HepG2 (cell line): Measurements from ENCODE around the gene CDYL2. TPM values are rescaled to one million over a fixed set of nuclear protein-coding genes. Genes with fewer than 3 reads are reported as not detected.

Experiments used
- ATAC-seq: fragments of 200-7000 bp; cut with Tn5 transposase; 3 replicates; pipeline ENCODE4 v1.9.1; 2020; ENCODE audit warnings: mild to moderate bottlenecking, moderate library complexity
- BruUV-seq: library from RNA; stranded (reverse); fragments of 400-500 nt; replicated peaks from 2 replicates; lab custom pipeline; 2021; lab: Mats Ljungman, UMichigan
- CTCF ChIA-PET: fragments of 300-600 bp; formaldehyde crosslinking; extraction: SDS; loops from one replicate; lab custom pipeline; 2021; ENCODE audit warnings: low total read pairs, inconsistent platforms, low intra/inter-chr PET ratio; lab: Yijun Ruan, JAX
- POLR2A ChIA-PET: fragments of 350-600 bp; sonication (Branson Sonifier 250); formaldehyde crosslinking; loops from one replicate; lab custom pipeline; 2020; ENCODE audit warnings: antibody characterized with exemption, inconsistent platforms; lab: Yijun Ruan, JAX
- DNase-seq: peaks from one replicate; pipeline ENCODE4 v3.0.0-alpha.2; 2015; ENCODE audit warnings: low spot score
- FAIRE-seq: peaks from 3 replicates; lab custom pipeline; 2011; peaks lifted over from hg19 to GRCh38; lab: Jason Lieb, UNC
- H2AFZ ChIP-seq: one replicate; pipeline ENCODE4 v1.6.1; 2011; ENCODE audit warnings: low read length, inconsistent platforms
- H3K27ac ChIP-seq: fragments of 300-600 bp; 3 replicates; pipeline ENCODE4 v1.8.0; 2011; ENCODE audit warnings: mixed run types, mild to moderate bottlenecking, mixed read lengths, low read length, inconsistent platforms; ENCODE audit not compliant: insufficient read depth; ENCODE audit errors: extremely low read length
- H3K27me3 ChIP-seq, 2 experiments: fragments of 200-600 bp in 1 of 2; 2 replicates in 1 of 2; 3 replicates in 1 of 2; pipeline versions ENCODE4 v1.6.0 to v1.8.0; 2011; ENCODE audit warnings: low read length in 2 of 2, mild to moderate bottlenecking in 2 of 2, moderate library complexity in 2 of 2, inconsistent platforms in 1 of 2; ENCODE audit not compliant: insufficient read depth in 2 of 2, control insufficient read depth in 1 of 2
- H3K36me3 ChIP-seq, 2 experiments: fragments of 200-600 bp in 1 of 2; replicated peaks in 1 of 2; 2 replicates in 1 of 2; 3 replicates in 1 of 2; pipeline versions ENCODE4 v1.5.1 to v1.8.0; 2011; ENCODE audit warnings: low read length in 2 of 2, inconsistent platforms in 1 of 2; ENCODE audit not compliant: insufficient read depth in 2 of 2, control insufficient read depth in 1 of 2
- H3K4me1 ChIP-seq: 2 replicates; pipeline ENCODE4 v1.5.1; 2012; ENCODE audit warnings: low read length, inconsistent platforms; ENCODE audit not compliant: insufficient read depth
- H3K4me2 ChIP-seq: 2 replicates; pipeline ENCODE4 v1.6.0; 2011; ENCODE audit warnings: low read depth, low read length, inconsistent platforms
- H3K4me3 ChIP-seq, 3 experiments: fragments of 200-600 bp in 1 of 3; sonication (generic), shearing (Covaris generic) in 1 of 3; replicated peaks in 1 of 3; 2 replicates each; pipeline ENCODE4 v1.5.1; 2011 to 2016; ENCODE audit warnings: low read length in 3 of 3, inconsistent platforms in 2 of 3, low read depth in 2 of 3, mild to moderate bottlenecking in 2 of 3, control low read depth in 1 of 3, mixed read lengths in 1 of 3; ENCODE audit not compliant: insufficient read depth in 1 of 3
- H3K79me2 ChIP-seq: one replicate; pipeline ENCODE4 v1.6.1; 2011; ENCODE audit warnings: low read length, inconsistent platforms; ENCODE audit not compliant: insufficient read depth
- H3K9ac ChIP-seq: 2 replicates; pipeline ENCODE4 v1.6.0; 2011; ENCODE audit warnings: mild to moderate bottlenecking, low read depth, low read length, inconsistent platforms; ENCODE audit not compliant: insufficient read depth
- H3K9me3 ChIP-seq: 2 replicates; pipeline ENCODE4 v1.5.1; 2012; ENCODE audit warnings: mild to moderate bottlenecking, low read length
- H4K20me1 ChIP-seq: 2 replicates; pipeline ENCODE4 v1.6.0; 2011; ENCODE audit warnings: inconsistent platforms, mild to moderate bottlenecking, low read length, moderate library complexity; ENCODE audit not compliant: insufficient read depth
- ATM ChIP-seq: fragments of 450-650 bp; IDR thresholded peaks from 2 replicates; pipeline ENCODE4 v1.7.1; 2017; ENCODE audit warnings: mild to moderate bottlenecking, borderline replicate concordance
- HOXA7 ChIP-seq: sonication (generic); formaldehyde crosslinking; IDR thresholded peaks from 2 replicates; pipeline ENCODE4 v1.8.1; 2022; ENCODE audit warnings: mild to moderate bottlenecking, missing genetic modification reagents, moderate library complexity
- HOXA9 ChIP-seq: sonication (generic); formaldehyde crosslinking; IDR thresholded peaks from 2 replicates; pipeline ENCODE4 v1.8.1; 2022; ENCODE audit warnings: missing genetic modification reagents, mild to moderate bottlenecking, moderate library complexity, borderline replicate concordance
- ISL2 ChIP-seq: sonication (generic); formaldehyde crosslinking; IDR thresholded peaks from 2 replicates; pipeline ENCODE4 v1.5.0; 2020; ENCODE audit warnings: missing genetic modification reagents
- ISX ChIP-seq: sonication (generic); formaldehyde crosslinking; conservative IDR thresholded peaks from 2 replicates; pipeline ENCODE4 v1.5.0; 2020; ENCODE audit warnings: missing genetic modification reagents
- JARID2 ChIP-seq: sonication (generic); formaldehyde crosslinking; IDR thresholded peaks from 2 replicates; pipeline ENCODE4 v1.8.1; 2023; ENCODE audit warnings: missing genetic modification reagents, inconsistent platforms; ENCODE audit not compliant: insufficient replicate concordance
- MIXL1 ChIP-seq: IDR thresholded peaks from 2 replicates; pipeline ENCODE4 v1.6.1; 2016
- MYPOP ChIP-seq: sonication (generic); formaldehyde crosslinking; IDR thresholded peaks from 2 replicates; pipeline ENCODE4 v1.8.1; 2023; ENCODE audit warnings: mild to moderate bottlenecking, moderate library complexity, missing genetic modification reagents
- RFXAP ChIP-seq: sonication (generic); formaldehyde crosslinking; IDR thresholded peaks from 2 replicates; pipeline ENCODE4 v1.4.0; 2020; ENCODE audit warnings: missing genetic modification reagents, borderline replicate concordance
- ZBTB10 ChIP-seq: sonication (generic); formaldehyde crosslinking; IDR thresholded peaks from 2 replicates; pipeline ENCODE4 v1.4.0; 2020; ENCODE audit warnings: missing genetic modification reagents, borderline replicate concordance
- ZBTB25 ChIP-seq: IDR thresholded peaks from 2 replicates; pipeline ENCODE4 v1.6.1; 2018; ENCODE audit warnings: missing genetic modification reagents
- ZNF180 ChIP-seq: sonication (generic); formaldehyde crosslinking; IDR thresholded peaks from 2 replicates; pipeline ENCODE4 v1.4.0; 2020; ENCODE audit warnings: low read depth, missing genetic modification reagents, borderline replicate concordance
- ZNF841 ChIP-seq: sonication (generic); formaldehyde crosslinking; IDR thresholded peaks from 2 replicates; pipeline ENCODE4 v1.8.1; 2023; ENCODE audit warnings: missing genetic modification reagents, borderline replicate concordance
- WGBS: methylation state at CpG from one replicate; pipeline ENCODE4 v1.1.6; 2017; ENCODE audit warnings: low lambda C conversion rate; 5-methylcytosine and 5-hydroxymethylcytosine counted together
- in situ Hi-C: cut with HindIII; loops from 2 replicates; pipeline ENCODE4 v1.10.0; 2017; ENCODE audit warnings: low pct_unique_long_range_greater_than_20kb; ENCODE audit not compliant: extremely low pct_ligation_motif_present
- intact Hi-C: fragments of 100-400 bp; cut with micrococcal nuclease; formaldehyde crosslinking; loops from one replicate; pipeline ENCODE4 v1.10.0; 2022; ENCODE audit not compliant: unreplicated experiment
- polyA plus RNA-seq, 8 experiments: library from polyadenylated mRNA; depleted of rRNA in 3 of 8; stranded (reverse) in 7 of 8; unstranded in 1 of 8; fragments of >200 nt; fragmentation: Illumina TruSeq in 4 of 8; extraction: Trizol in 4 of 8; gene quantifications; 2 replicates each; pipeline versions ENCODE4 v1.2.1 to v1.2.3, GENCODE V29; 2011 to 2016; ENCODE audit warnings: low read depth in 4 of 8, missing spikeins in 1 of 8, mixed read lengths in 1 of 8; ENCODE audit not compliant: insufficient read depth in 1 of 8
- total RNA-seq, 5 experiments: library from RNA; depleted of rRNA; stranded (reverse); fragments of >200 nt; fragmentation: Illumina TruSeq; extraction: Trizol; gene quantifications; 2 replicates each; pipeline ENCODE4 v1.2.3, GENCODE V29; 2016; ENCODE audit warnings: low read depth in 1 of 5

Gene CDYL2
- total and polyA plus RNA-seq, 2 of the 13 experiments (the other 11 are each of a cell fraction or from before 2014, with no cell fraction given), result 0.07 to 0.35 TPM

DNA sequence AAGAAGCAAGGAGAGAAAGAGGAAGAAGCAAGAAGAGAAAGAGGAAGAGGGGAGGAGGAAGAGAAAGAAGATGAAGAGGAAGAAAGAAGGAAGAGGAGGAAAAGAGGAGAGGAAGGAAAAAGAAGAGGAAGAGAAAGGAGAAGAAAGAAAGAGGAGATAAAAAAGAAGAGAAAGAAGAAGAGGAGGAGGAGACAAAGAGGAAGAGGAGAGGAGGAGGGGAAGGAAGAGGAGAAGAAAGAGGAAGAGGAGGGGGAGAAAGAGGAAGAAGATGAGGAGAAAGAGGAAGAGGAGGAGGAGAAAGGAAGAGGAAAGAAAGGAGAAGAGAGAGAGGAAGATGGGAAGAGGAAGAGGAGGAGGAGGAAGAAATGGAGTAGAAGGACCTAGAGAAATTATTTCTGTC lies 80.4 kb downstream of the CDYL2 start:
- Histone ChIP-seq H3K4me2 (no peak overlapping the region), H4K20me1 (no peaks in the 10 kb centered on the region), H3K27ac (no peak overlapping the region), H3K4me3 (no peak overlapping the region), H3K9me3 (no peaks in the 10 kb centered on the region), H3K79me2 (no peaks in the 10 kb centered on the region), H3K4me1 (no peaks in the 10 kb centered on the region), H3K27me3 (no peaks in the 10 kb centered on the region), H3K9ac (no peak overlapping the region), H2AFZ (no peak overlapping the region), H3K36me3 (no peaks in the 10 kb centered on the region)
- FAIRE-seq, result no peak
- CTCF ChIA-PET, result no interaction called here
- no peak for DNase-seq
- BruUV-seq, result no TSS peak
- POLR2A ChIA-PET, result no interaction called here
- in situ Hi-C loops, result no loop called here
- TF ChIP-seq ATM (0 out of 2 replicates have a peak, but pooled peaks have one; percentile 19), ZNF841 (CRISPR knock-in tag) (no peak)
- intact Hi-C loops, result no loop called here
- no peak for ATAC-seq

DNA sequence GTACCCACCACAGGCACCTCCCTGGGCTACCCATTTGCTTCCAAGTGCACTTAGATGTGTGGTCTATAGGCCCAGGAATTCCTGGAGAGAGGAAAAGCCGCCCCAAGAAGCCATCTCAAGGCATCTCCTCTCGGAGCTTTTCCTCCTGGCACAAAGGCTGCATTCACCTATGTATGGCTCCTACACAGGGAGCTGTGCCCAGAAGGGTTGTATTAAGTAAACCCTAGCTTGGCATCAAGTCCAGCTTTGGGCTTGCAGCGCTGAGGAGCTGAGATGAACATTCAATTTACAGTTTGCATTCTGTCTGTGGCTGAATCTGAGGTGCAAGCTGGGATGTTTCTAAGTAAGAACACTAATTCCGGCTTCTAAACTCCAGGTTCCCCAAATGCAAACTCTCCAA lies 81.3 kb downstream of the CDYL2 start:
- ChIA-PET POLR2A (no interaction called here), CTCF (no interaction called here)
- 5% methylated on average over 4 of the region's 4 CpGs for WGBS
- Histone ChIP-seq H3K27me3 (no peaks in the 10 kb centered on the region), H3K9me3 (no peaks in the 10 kb centered on the region), H3K36me3 (no peaks in the 10 kb centered on the region), H3K9ac (no peak overlapping the region), H4K20me1 (no peaks in the 10 kb centered on the region), H2AFZ (no peak overlapping the region), H3K4me2 (no peak overlapping the region), H3K27ac (no peak overlapping the region), H3K79me2 (no peaks in the 10 kb centered on the region), H3K4me3 (no peak overlapping the region), H3K4me1 (no peaks in the 10 kb centered on the region)
- intact Hi-C loops (no loop called here), in situ Hi-C loops (no loop called here)
- DNase-seq (no peak), FAIRE-seq (no peak), ATAC-seq (no peak)
- no TSS peak for BruUV-seq
- TF ChIP-seq MIXL1 (CRISPR knock-in tag) (no peak), ZNF180 (no peak), HOXA9 (CRISPR knock-in tag) (no peak), ZBTB25 (CRISPR knock-in tag) (no peak), ZBTB10 (CRISPR knock-in tag) (no peak), JARID2 (CRISPR knock-in tag) (no peak), ISL2 (CRISPR knock-in tag) (no peak), RFXAP (CRISPR knock-in tag) (no peak), MYPOP (CRISPR knock-in tag) (no peak), ISX (CRISPR knock-in tag) (no peak), HOXA7 (CRISPR knock-in tag) (no peak)
